Smooth muscle cell (in vitro differentiated cells): Measurements from ENCODE around the gene CMTM5. TPM values are rescaled to one million over a fixed set of nuclear protein-coding genes. Genes with fewer than 3 reads are reported as not detected.

ENCODE experiments used
- DNase-seq: peaks from one replicate; lab custom pipeline; 2025; ENCODE audit not compliant: unreplicated experiment; lab: John Stamatoyannopoulos, UW
- H2AFZ ChIP-seq: fragments of 200-600 bp; sonication (generic); 2 replicates; pipeline ENCODE4 v1.6.0; 2016; ENCODE audit warnings: antibody characterized with exemption, low read depth, mild to moderate bottlenecking
- H3F3A ChIP-seq: fragments of 200-600 bp; sonication (generic); 2 replicates; pipeline ENCODE4 v1.6.0; 2017; ENCODE audit warnings: antibody characterized with exemption, low read depth
- H3K27ac ChIP-seq: fragments of 200-600 bp; sonication (generic); 2 replicates; pipeline ENCODE4 v1.5.1; 2016; ENCODE audit warnings: low read depth, mild to moderate bottlenecking
- H3K27me3 ChIP-seq: fragments of 200-600 bp; sonication (generic); 2 replicates; pipeline ENCODE4 v1.6.1; 2016; ENCODE audit warnings: low read depth, mild to moderate bottlenecking
- H3K36me3 ChIP-seq: fragments of 200-600 bp; sonication (generic); 2 replicates; pipeline ENCODE4 v1.5.1; 2016; ENCODE audit warnings: low read depth
- H3K4me1 ChIP-seq: fragments of 200-600 bp; sonication (generic); 2 replicates; pipeline ENCODE4 v1.5.1; 2016; ENCODE audit warnings: low read depth
- H3K4me2 ChIP-seq: fragments of 200-600 bp; sonication (generic); 2 replicates; pipeline ENCODE4 v1.6.0; 2016; ENCODE audit warnings: mild to moderate bottlenecking
- H3K4me3 ChIP-seq: fragments of 200-600 bp; sonication (generic); 2 replicates; pipeline ENCODE4 v1.5.1; 2016; ENCODE audit warnings: mild to moderate bottlenecking
- H3K79me2 ChIP-seq: fragments of 200-600 bp; sonication (generic); 2 replicates; pipeline ENCODE4 v1.6.0; 2016; ENCODE audit warnings: low read depth, mild to moderate bottlenecking
- H3K9ac ChIP-seq: fragments of 200-600 bp; sonication (generic); 2 replicates; pipeline ENCODE4 v1.6.0; 2016; ENCODE audit warnings: low read depth
- H3K9me3 ChIP-seq: fragments of 200-600 bp; sonication (generic); replicated peaks from 2 replicates; pipeline ENCODE4 v1.5.1; 2016; ENCODE audit warnings: low read depth
- H4K20me1 ChIP-seq: fragments of 200-600 bp; sonication (generic); 2 replicates; pipeline ENCODE4 v1.6.0; 2016; ENCODE audit warnings: low read depth
- CTCF ChIP-seq: fragments of 200-600 bp; sonication (generic); IDR thresholded peaks from 2 replicates; pipeline ENCODE4 v1.5.1; 2017; ENCODE audit warnings: borderline replicate concordance, mild to moderate bottlenecking, antibody characterized with exemption; ENCODE audit not compliant: insufficient read depth, poor library complexity, severe bottlenecking
- WGBS: methylation state at CpG from one replicate; pipeline ENCODE4 v1.1.7; 2016; ENCODE audit warnings: low lambda C conversion rate; 5-methylcytosine and 5-hydroxymethylcytosine counted together
- polyA plus RNA-seq: library from polyadenylated mRNA; unstranded; fragments of >200 nt; fragmentation: Nextera tagmentation; extraction: Ambion mirVana; gene quantifications from 2 replicates; pipeline ENCODE4 v1.2.1, GENCODE V29; 2016
- total RNA-seq: library from RNA; depleted of rRNA; stranded (reverse); fragments of >200 nt; gene quantifications from 2 replicates; pipeline ENCODE4 v1.2.3, GENCODE V29; 2014

CMTM5 gene
- total and polyA plus RNA-seq, 2 experiments from 2014 or later: 0.59 TPM; not detected in 1

GRCh38 chr14:23409966-23410635 is 33.3 kb downstream of the CMTM5 start:
- Histone ChIP-seq H3K4me2 (no peak overlapping the region), H3K4me3 (no peak overlapping the region), H4K20me1 (no peaks in the 10 kb centered on the region), H3K27me3 (peaks cover 7% of the 10 kb centered on the region), H3K27ac (no peak overlapping the region), H3K9me3 (no peaks in the 10 kb centered on the region), H3K4me1 (no peaks in the 10 kb centered on the region), H3K36me3 (no peaks in the 10 kb centered on the region), H3K9ac (no peak overlapping the region), H3F3A (no peaks in the 10 kb centered on the region), H3K79me2 (no peaks in the 10 kb centered on the region), H2AFZ (no peak overlapping the region)
- WGBS: 85% methylated on average over 13 of the region's 14 CpGs
- DNase-seq: no peak
- TF ChIP-seq CTCF: no peak

GRCh38 chr14:23411563-23412525 is 35.0 kb downstream of the CMTM5 start:
- no peak for TF ChIP-seq CTCF
- Histone ChIP-seq H3K4me1 (no peaks in the 10 kb centered on the region), H3K4me2 (no peak overlapping the region), H2AFZ (no peak overlapping the region), H4K20me1 (no peaks in the 10 kb centered on the region), H3K9me3 (no peaks in the 10 kb centered on the region), H3K36me3 (no peaks in the 10 kb centered on the region), H3K4me3 (no peak overlapping the region), H3K27me3 (peaks cover 7% of the 10 kb centered on the region), H3F3A (no peaks in the 10 kb centered on the region), H3K27ac (no peak overlapping the region), H3K9ac (no peak overlapping the region), H3K79me2 (no peaks in the 10 kb centered on the region)
- DNase-seq: no peak
- whole genome bisulfite sequencing: 88% methylated on average over 14 of the region's 14 CpGs

- Histone ChIP-seq H3K9ac (no peak overlapping the region), H2AFZ (no peak overlapping the region), H3K4me2 (no peak overlapping the region), H3K4me1 (no peaks in the 10 kb centered on the region), H3F3A (no peaks in the 10 kb centered on the region), H3K27me3 (no peaks in the 10 kb centered on the region), H3K4me3 (no peak overlapping the region), H3K79me2 (no peaks in the 10 kb centered on the region), H4K20me1 (no peaks in the 10 kb centered on the region), H3K27ac (no peak overlapping the region), H3K9me3 (no peaks in the 10 kb centered on the region), H3K36me3 (no peaks in the 10 kb centered on the region)
- WGBS: 93% methylated on average over 16 of the region's 16 CpGs
- no peak for DNase-seq
- no peak for TF ChIP-seq CTCF
Observed at GRCh38 chr14:23413681-23414080, 36.8 kb downstream of the CMTM5 start.
